ENCODE results near the gene MAN1C1. TPM values are rescaled to one million over a fixed set of nuclear protein-coding genes. Genes with fewer than 3 reads are reported as not detected.

Gene MAN1C1
- total RNA-seq, 1 experiment from 2014 or later = 9.3 TPM

GRCh38 chr1:25792115-25792514 lies 175.5 kb downstream of the MAN1C1 start:
- no peaks in the 10 kb centered on the region for H3K9me3 ChIP-seq (ENCODE audit: control insufficient read depth, low read depth, low read length)
- no peak overlapping the region for H2BK120ac ChIP-seq (ENCODE audit: low read depth, low read length, poor library complexity, severe bottlenecking)
- Mint-ChIP-seq H3K9me3 (no peaks in the 10 kb centered on the region; a peak in 1 of 5 replicates), H3K27me3 (ENCODE audit: low read depth) (no peaks in the 10 kb centered on the region; the same call in 1 of the 2 replicates), H3K27ac (no peak overlapping the region), H3K36me3 (ENCODE audit: insufficient read depth in 1 of 3, low read depth in 3 of 3) (peaks cover 0 to 2% (median 1%) of the 10 kb centered on the region in 3 experiments; a peak in 1 of 7 replicates), H3K4me1 (peaks cover 9% of the 10 kb centered on the region in 2 experiments), H3K4me3 (no peak overlapping the region)
- H3K56ac ChIP-seq (ENCODE audit: insufficient read length, low read depth, low read length) = no peak overlapping the region
- H3K79me2 ChIP-seq (ENCODE audit: insufficient read depth, low read length) = no peaks in the 10 kb centered on the region
- no peak overlapping the region for H3K23ac ChIP-seq (ENCODE audit: insufficient read length, low read depth, low read length)
- no peak overlapping the region for H3K27ac ChIP-seq (ENCODE audit: insufficient read length, low read depth, low read length)
- no peak overlapping the region for H2BK12ac ChIP-seq (ENCODE audit: insufficient read length, low read depth, low read length)
- DNase-seq = no peak
- no peak overlapping the region for H3K4me2 ChIP-seq (ENCODE audit: insufficient read depth, insufficient read length, low read length)
- H2BK15ac ChIP-seq (ENCODE audit: low read depth, low read length) = no peak overlapping the region
- H3K4ac ChIP-seq (ENCODE audit: low read depth, low read length) = no peak overlapping the region
- no peak overlapping the region for H3K14ac ChIP-seq (ENCODE audit: insufficient read depth, low read length)
- no peak overlapping the region for H4K8ac ChIP-seq (replicated peaks; ENCODE audit: insufficient read length, low read depth, low read length)
- H2BK5ac ChIP-seq (ENCODE audit: insufficient read length, low read length) = no peak overlapping the region
- no peak overlapping the region for H4K91ac ChIP-seq (ENCODE audit: insufficient read length, low read depth, low read length)
- H2AFZ ChIP-seq (ENCODE audit: low read length) = no peak overlapping the region
- H3K9ac ChIP-seq (ENCODE audit: extremely low read depth, insufficient read length, low read length) = no peak overlapping the region
- no peak overlapping the region for H3K18ac ChIP-seq (ENCODE audit: insufficient read length, low read depth, low read length)
- no peaks in the 10 kb centered on the region for H3K4me1 ChIP-seq (ENCODE audit: insufficient read depth, low read length)
- no peaks in the 10 kb centered on the region for H4K20me1 ChIP-seq (ENCODE audit: control insufficient read depth, insufficient read depth, insufficient read length)
- H3T11ph ChIP-seq (ENCODE audit: low read length) = no peak overlapping the region
- WGBS (ENCODE audit: extremely low coverage, insufficient read length, low lambda C conversion rate) = no CpG with 5 or more reads among the region's 4 CpGs
- no peaks in the 10 kb centered on the region for H3K23me2 ChIP-seq (ENCODE audit: insufficient read length, low read depth, low read length, poor library complexity, severe bottlenecking)
- no peak overlapping the region for H4K5ac ChIP-seq (ENCODE audit: insufficient read length, low read depth, low read length)
- H2AK5ac ChIP-seq (ENCODE audit: insufficient read length, low read length) = no peak overlapping the region
- no peak for TF ChIP-seq CTCF (conservative IDR thresholded peaks at IDR 0.05)
- no peaks in the 10 kb centered on the region for H3K79me1 ChIP-seq (ENCODE audit: insufficient read depth, low read depth, low read length, poor library complexity, severe bottlenecking)
- no peaks in the 10 kb centered on the region for H3K27me3 ChIP-seq (ENCODE audit: insufficient read depth, low read length)
- no peak overlapping the region for H2BK20ac ChIP-seq (ENCODE audit: low read depth, low read length, poor library complexity, severe bottlenecking)
